Stimulated activated CD8-positive, alpha-beta memory T cell treated with anti-CD3 and anti-CD28 coated beads, Interleukin-4, amount 100 ng/mL, for 1 hour (primary cell): ENCODE measurements around the gene HOXA10.

Source experiments
- DNase-seq, 2 donors: peaks; one replicate each; pipeline ENCODE4 v3.0.0-alpha.2; 2020; ENCODE audit warnings: low read depth in 2 of 2, low spot score in 1 of 2

HOXA10 gene

GRCh38 chr7:27203964-27204594, 30.0 kb upstream of the HOXA10 start:
- no peak for DNase-seq

- DNase-seq: no peak
Observed at GRCh38 chr7:27203365-27203953, 29.3 kb upstream of the HOXA10 start.

- DNase-seq: no peak
Observed at GRCh38 chr7:27202862-27203134, 28.7 kb upstream of the HOXA10 start.

GRCh38 chr7:27202018-27202861, 28.1 kb upstream of the HOXA10 start:
- DNase-seq: no peak

- no peak for DNase-seq
Observed at GRCh38 chr7:27201580-27202017, 27.5 kb upstream of the HOXA10 start.

GRCh38 chr7:27200761-27201579, 26.9 kb upstream of the HOXA10 start:
- no peak for DNase-seq

GRCh38 chr7:27199849-27200760, 26.0 kb upstream of the HOXA10 start, which contains the start of gene HOXA13:
Gene HOXA13, minus strand, starts transcription at chr7:27200091. Its CDS starts 14 bp downstream, at chr7:27200077.
- no peak for DNase-seq

GRCh38 chr7:27198871-27199801, 25.0 kb upstream of the HOXA10 start:
- DNase-seq: no peak

- no peak for DNase-seq
Observed at GRCh38 chr7:27198138-27198841, 24.2 kb upstream of the HOXA10 start.

GRCh38 chr7:27197137-27198042, 23.3 kb upstream of the HOXA10 start:
- no peak for DNase-seq

GRCh38 chr7:27196287-27196767, 22.2 kb upstream of the HOXA10 start:
- peak; percentile 58 to 75 for DNase-seq

- DNase-seq: no peak
Observed at GRCh38 chr7:27194686-27195379, 20.7 kb upstream of the HOXA10 start.

- no peak for DNase-seq
Observed at GRCh38 chr7:27194002-27194352, 19.9 kb upstream of the HOXA10 start.

- no peak for DNase-seq
Observed at GRCh38 chr7:27193335-27194001, 19.3 kb upstream of the HOXA10 start.

GRCh38 chr7:27192546-27193334, 18.6 kb upstream of the HOXA10 start:
- no peak for DNase-seq
